IMR-90 (cell line): ENCODE measurements around the gene FLCN. TPM values are rescaled to one million over a fixed set of nuclear protein-coding genes. Genes with fewer than 3 reads are reported as not detected.

Experiments
- ATAC-seq: fragments of 200-7000 bp; cut with Tn5 transposase; 2 replicates; pipeline ENCODE4 v1.9.1; 2020; ENCODE audit warnings: low read depth, mild to moderate bottlenecking, moderate library complexity
- BruUV-seq: library from RNA; stranded (reverse); fragments of 400-500 nt; replicated peaks from 2 replicates; lab custom pipeline; 2021; lab: Mats Ljungman, UMichigan
- CTCF ChIA-PET: fragments of 300-600 bp; formaldehyde crosslinking; extraction: SDS; loops from one replicate; lab custom pipeline; 2021; ENCODE audit warnings: antibody characterized with exemption; lab: Yijun Ruan, JAX
- POLR2A ChIA-PET: fragments of 300-600 bp; sonication (Branson Sonifier 250); formaldehyde crosslinking; loops from one replicate; lab custom pipeline; 2022; ENCODE audit warnings: antibody characterized with exemption; ENCODE audit not compliant: unreplicated experiment; lab: Charles Lee
- DNase-seq: peaks from one replicate; pipeline ENCODE4 v3.0.0; 2013
- H2AFZ ChIP-seq: replicated peaks from 2 replicates; pipeline ENCODE3; 2013; ENCODE audit warnings: low read length, mild to moderate bottlenecking; ENCODE audit not compliant: poor library complexity
- H2AK5ac ChIP-seq: 2 replicates; pipeline ENCODE4 v1.6.1; 2013; ENCODE audit warnings: low read depth, low read length, inconsistent platforms
- H2AK9ac ChIP-seq: replicated peaks from 2 replicates; pipeline ENCODE3; 2013; ENCODE audit warnings: mild to moderate bottlenecking, low read depth, low read length, moderate library complexity; ENCODE audit not compliant: poor library complexity
- H2BK120ac ChIP-seq: 2 replicates; pipeline ENCODE4 v1.6.1; 2013; ENCODE audit warnings: low read depth, low read length, inconsistent platforms
- H2BK15ac ChIP-seq: 3 replicates; pipeline ENCODE4 v1.6.1; 2013; ENCODE audit warnings: low read depth, low read length, inconsistent platforms
- H2BK20ac ChIP-seq: 2 replicates; pipeline ENCODE4 v1.6.1; 2013; ENCODE audit warnings: low read depth, mild to moderate bottlenecking, inconsistent platforms, low read length, moderate library complexity
- H2BK5ac ChIP-seq: 2 replicates; pipeline ENCODE4 v1.6.1; 2013; ENCODE audit warnings: mild to moderate bottlenecking, low read depth, low read length, inconsistent platforms; ENCODE audit not compliant: poor library complexity, severe bottlenecking
- H3K14ac ChIP-seq: replicated peaks from 2 replicates; pipeline ENCODE4 v1.6.1; 2013; ENCODE audit warnings: low read depth, low read length, inconsistent platforms
- H3K18ac ChIP-seq: 2 replicates; pipeline ENCODE4 v1.6.1; 2013; ENCODE audit warnings: low read depth, low read length, control low read depth
- H3K23ac ChIP-seq: 2 replicates; pipeline ENCODE4 v1.6.1; 2013; ENCODE audit warnings: low read depth, low read length, inconsistent platforms
- H3K27ac ChIP-seq: 2 replicates; pipeline ENCODE4 v1.5.1; 2013; ENCODE audit warnings: mild to moderate bottlenecking, control low read depth, low read length; ENCODE audit not compliant: insufficient read depth
- H3K27me3 ChIP-seq: 2 replicates; pipeline ENCODE4 v1.6.1; 2013; ENCODE audit warnings: low read length; ENCODE audit not compliant: control insufficient read depth, insufficient read depth
- H3K36me3 ChIP-seq: 2 replicates; pipeline ENCODE4 v1.6.1; 2013; ENCODE audit warnings: low read length, mixed read lengths; ENCODE audit not compliant: control insufficient read depth, insufficient read depth
- H3K4ac ChIP-seq: 2 replicates; pipeline ENCODE4 v1.6.1; 2013; ENCODE audit warnings: low read depth, low read length, inconsistent platforms
- H3K4me1 ChIP-seq: 2 replicates; pipeline ENCODE4 v1.6.1; 2013; ENCODE audit warnings: low read length, mixed read lengths; ENCODE audit not compliant: control insufficient read depth, insufficient read depth
- H3K4me2 ChIP-seq: 2 replicates; pipeline ENCODE4 v1.6.1; 2013; ENCODE audit warnings: low read depth, mild to moderate bottlenecking, control low read depth, low read length, moderate library complexity
- H3K4me3 ChIP-seq: 2 replicates; pipeline ENCODE4 v1.5.1; 2013; ENCODE audit warnings: low read depth, mild to moderate bottlenecking, control low read depth, low read length, moderate library complexity; ENCODE audit not compliant: insufficient read depth
- H3K56ac ChIP-seq: 2 replicates; pipeline ENCODE4 v1.6.1; 2013; ENCODE audit warnings: low read length, inconsistent platforms; ENCODE audit not compliant: insufficient read depth; ENCODE audit errors: extremely low read depth
- H3K79me1 ChIP-seq, 2 experiments: 2 replicates each; pipeline ENCODE4 v1.6.1; 2013; ENCODE audit warnings: low read length in 2 of 2, inconsistent platforms in 1 of 2, low read depth in 1 of 2
- H3K9ac ChIP-seq: 2 replicates; pipeline ENCODE4 v1.6.1; 2013; ENCODE audit warnings: low read depth, low read length, control low read depth
- H3K9me1 ChIP-seq: 2 replicates; pipeline ENCODE4 v1.6.1; 2013; ENCODE audit warnings: low read length, inconsistent platforms; ENCODE audit not compliant: insufficient read depth
- H3K9me3 ChIP-seq: 2 replicates; pipeline ENCODE4 v1.6.1; 2013; ENCODE audit warnings: low read length; ENCODE audit not compliant: control insufficient read depth, insufficient read depth
- H4K20me1 ChIP-seq: 2 replicates; pipeline ENCODE4 v1.6.1; 2013; ENCODE audit warnings: low read length, inconsistent platforms; ENCODE audit not compliant: insufficient read depth
- H4K5ac ChIP-seq: 2 replicates; pipeline ENCODE4 v1.6.1; 2013; ENCODE audit warnings: mild to moderate bottlenecking, low read depth, low read length, control low read depth
- H4K8ac ChIP-seq, 2 experiments: 2 replicates each; pipeline ENCODE4 v1.6.1; 2013; ENCODE audit warnings: low read depth in 2 of 2, low read length in 2 of 2, control low read depth in 1 of 2, inconsistent platforms in 1 of 2
- H4K91ac ChIP-seq: 2 replicates; pipeline ENCODE4 v1.6.1; 2013; ENCODE audit warnings: low read depth, low read length, inconsistent platforms; ENCODE audit not compliant: insufficient read depth
- BHLHE40 ChIP-seq: fragments of 150-350 bp; IDR thresholded peaks from 2 replicates; pipeline ENCODE4 v1.6.1; 2016; ENCODE audit warnings: mild to moderate bottlenecking, low read depth, low read length
- CHD1 ChIP-seq: IDR thresholded peaks from 2 replicates; pipeline ENCODE4 v1.6.1; 2012; ENCODE audit warnings: low read depth, low read length, improper control_type of control experiment
- CTCF ChIP-seq: conservative IDR thresholded peaks from 2 replicates; pipeline ENCODE4 v1.5.1; 2012; ENCODE audit warnings: mild to moderate bottlenecking, low read depth, low read length, improper control_type of control experiment
- MAFK ChIP-seq: IDR thresholded peaks from 2 replicates; pipeline ENCODE4 v1.6.1; 2012; ENCODE audit warnings: low read depth, low read length, improper control_type of control experiment
- MAZ ChIP-seq: IDR thresholded peaks from 2 replicates; pipeline ENCODE4 v1.6.1; 2012; ENCODE audit warnings: low read depth, mild to moderate bottlenecking, low read length, improper control_type of control experiment, moderate library complexity, borderline replicate concordance
- MXI1 ChIP-seq: IDR thresholded peaks from 2 replicates; pipeline ENCODE4 v1.6.1; 2012; ENCODE audit warnings: low read depth, mild to moderate bottlenecking, low read length, moderate library complexity, borderline replicate concordance
- NFE2L2 ChIP-seq: fragments of 150-350 bp; IDR thresholded peaks from 2 replicates; pipeline ENCODE4 v1.6.1; 2016; ENCODE audit warnings: low read depth, mild to moderate bottlenecking, low read length
- RCOR1 ChIP-seq: IDR thresholded peaks from 2 replicates; pipeline ENCODE4 v1.6.1; 2012; ENCODE audit warnings: mild to moderate bottlenecking, low read length, improper control_type of control experiment; ENCODE audit not compliant: insufficient replicate concordance
- USF2 ChIP-seq: fragments of 150-350 bp; IDR thresholded peaks from 2 replicates; pipeline ENCODE4 v1.6.1; 2017; ENCODE audit warnings: mild to moderate bottlenecking, antibody characterized with exemption, low read length, low read depth
- WGBS, 2 experiments: methylation state at CpG; one replicate each; pipeline versions ENCODE4 v1.1.5 to v1.1.7; 2013; ENCODE audit warnings: missing lambda C conversion rate in 2 of 2; ENCODE audit not compliant: insufficient read length in 1 of 2; ENCODE audit errors: extremely low coverage in 2 of 2; 5-methylcytosine and 5-hydroxymethylcytosine counted together
- dilution Hi-C: fragments of 300-500 bp; cut with HindIII; formaldehyde crosslinking; loops from one replicate; pipeline ENCODE4 v1.14.3; 2018; ENCODE audit warnings: low sequenced_read_pairs; ENCODE audit not compliant: unreplicated experiment
- in situ Hi-C: fragments of 300-500 bp; cut with MboI; formaldehyde crosslinking; loops from 3 replicates; pipeline ENCODE4 v1.14.3; 2019; ENCODE audit warnings: low sequenced_read_pairs, inconsistent platforms, mixed read lengths
- intact Hi-C: fragments of 100-400 bp; cut with micrococcal nuclease; formaldehyde crosslinking; loops from 2 replicates; pipeline ENCODE4 v1.10.0; 2022
- polyA plus RNA-seq, 3 experiments: library from polyadenylated mRNA; depleted of rRNA; stranded (reverse); fragments of >200 nt; gene quantifications; 2 replicates each; pipeline ENCODE4 v1.2.3, GENCODE V29; 2012; ENCODE audit warnings: low replicate concordance in 1 of 3
- total RNA-seq: library from RNA; depleted of rRNA; stranded (reverse); fragments of >200 nt; gene quantifications from 2 replicates; pipeline ENCODE4 v1.2.3, GENCODE V29; 2012

The FLCN gene
- total and polyA plus RNA-seq, 2 of the 4 experiments (the other 2 are of a cell fraction): 16.8 to 24.8 TPM

- no peak overlapping the region for H3K27ac ChIP-seq
- H3K27me3 ChIP-seq: no peaks in the 10 kb centered on the region
- H3K56ac ChIP-seq: no peak overlapping the region
- H3K14ac ChIP-seq: no peak overlapping the region
- H2BK15ac ChIP-seq: no peak overlapping the region
- dilution Hi-C loops (no loop called here), in situ Hi-C loops (no loop called here), intact Hi-C loops (no loop called here)
- no peak overlapping the region for H2AFZ ChIP-seq
- ChIA-PET POLR2A (no interaction called here), CTCF (no interaction called here)
- no peaks in the 10 kb centered on the region for H3K4me1 ChIP-seq
- H2AK5ac ChIP-seq: no peak overlapping the region
- DNase-seq (no peak), ATAC-seq (no peak)
- BruUV-seq: no TSS peak
- H4K91ac ChIP-seq: no peak overlapping the region
- peaks cover 15% of the 10 kb centered on the region for H4K20me1 ChIP-seq
- no peak overlapping the region for H2BK5ac ChIP-seq
- no peak overlapping the region for H3K4me3 ChIP-seq
- H3K23ac ChIP-seq: no peak overlapping the region
- no peak overlapping the region for H4K5ac ChIP-seq
- H2BK20ac ChIP-seq: no peak overlapping the region
- WGBS, 2 experiments: 100% methylated on average over 1 of the region's 8 CpGs; no CpG with 5 or more reads in 1 of the 2 experiments
- H2BK120ac ChIP-seq: no peak overlapping the region
- no peak overlapping the region for H2AK9ac ChIP-seq
- H3K36me3 ChIP-seq: peaks cover 77% of the 10 kb centered on the region
- TF ChIP-seq MAFK: no peak
- no peak for TF ChIP-seq CHD1
- no peak for TF ChIP-seq NFE2L2
- TF ChIP-seq CTCF: no peak
- TF ChIP-seq RCOR1: no peak
- TF ChIP-seq MXI1: no peak
- TF ChIP-seq USF2: no peak
- TF ChIP-seq MAZ: no peak
- TF ChIP-seq BHLHE40: no peak
- peaks cover 6% of the 10 kb centered on the region; the same call in 1 of the 2 replicates for H3K9me1 ChIP-seq
- H3K18ac ChIP-seq: no peak overlapping the region
- no peak overlapping the region for H3K4me2 ChIP-seq
- no peaks in the 10 kb centered on the region for H3K9me3 ChIP-seq
- H3K9ac ChIP-seq: no peak overlapping the region
- H4K8ac ChIP-seq: no peak overlapping the region
- peaks cover 0 to 33% of the 10 kb centered on the region in 2 experiments; a peak in 3 of 4 replicates for H3K79me1 ChIP-seq
- no peak overlapping the region for H3K4ac ChIP-seq
Measured at GRCh38 chr17:17215575-17215974, 21.4 kb downstream of the FLCN start.
